Stimulated activated naive B cell treated with anti-CD40 and anti-IgM and Interleukin-4, amounts not matched to agents 10 μg/mL and 1 μg/mL and 100 μg/mL, for 72 hours (primary cell): ENCODE results near the gene CTDSPL.

Experiments
- ATAC-seq, 2 donors: fragments of 150-1000 bp; cut with Tn5 transposase; replicated peaks; 2 replicates each; pipeline ENCODE4 v1.10.0; 2021; ENCODE audit warnings: moderate library complexity in 1 of 2
- DNase-seq: peaks from one replicate; pipeline ENCODE4 v3.0.0; 2021
- H3K27ac Mint-ChIP-seq: one replicate; pipeline ENCODE4 v1.8.0; 2022; ENCODE audit warnings: mild to moderate bottlenecking, mixed read lengths
- H3K27me3 Mint-ChIP-seq, 2 donors: one replicate each; pipeline ENCODE4 v1.8.0; 2022; ENCODE audit warnings: mixed read lengths in 2 of 2
- H3K36me3 Mint-ChIP-seq, 2 donors: one replicate each; pipeline ENCODE4 v1.8.0; 2022; ENCODE audit warnings: mixed read lengths in 2 of 2, mild to moderate bottlenecking in 1 of 2
- H3K4me1 Mint-ChIP-seq, 2 donors: one replicate each; pipeline ENCODE4 v1.8.0; 2022; ENCODE audit warnings: mixed read lengths in 2 of 2, mild to moderate bottlenecking in 1 of 2
- H3K4me3 Mint-ChIP-seq, 2 donors: one replicate each; pipeline ENCODE4 v1.8.0; 2022; ENCODE audit warnings: mild to moderate bottlenecking in 2 of 2, mixed read lengths in 2 of 2, moderate library complexity in 1 of 2
- H3K9me3 Mint-ChIP-seq, 2 donors: one replicate each; pipeline ENCODE4 v1.8.0; 2022; ENCODE audit warnings: mixed read lengths in 2 of 2, mild to moderate bottlenecking in 1 of 2

The CTDSPL gene

DNA sequence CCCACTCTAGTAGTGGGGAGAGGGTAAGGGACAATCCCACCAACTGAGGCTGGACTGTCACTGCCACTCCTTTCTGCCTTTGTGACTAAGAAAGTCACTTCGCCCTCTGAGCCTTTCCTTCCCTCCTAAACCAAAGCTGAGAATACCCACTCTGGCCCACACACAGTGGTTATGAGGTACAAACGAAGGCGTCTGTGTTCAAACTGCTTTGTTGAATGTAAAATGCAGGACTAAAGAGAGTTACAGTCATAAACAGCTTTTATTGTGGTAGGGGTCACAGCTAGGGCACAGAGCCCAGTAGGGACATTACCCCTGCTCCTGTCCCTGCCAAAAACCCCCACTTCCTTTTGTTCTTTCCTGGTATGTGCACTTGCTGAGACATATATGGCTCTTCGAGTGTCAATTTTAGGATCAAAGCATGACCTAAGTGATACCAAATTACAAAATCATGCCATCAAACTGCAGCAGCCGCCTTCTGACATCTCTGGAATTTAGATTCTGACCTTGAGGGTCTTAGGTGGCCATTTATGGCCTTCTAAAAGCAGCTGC lies 45.1 kb downstream of the CTDSPL start:
- no peaks in the 10 kb centered on the region for H3K36me3 Mint-ChIP-seq
- H3K27ac Mint-ChIP-seq = no peak overlapping the region
- no peaks in the 10 kb centered on the region for H3K9me3 Mint-ChIP-seq
- DNase-seq (no peak), ATAC-seq (peak in 1 of 2 donors; percentile 44)
- H3K4me1 Mint-ChIP-seq = peaks cover 7 to 27% of the 10 kb centered on the region in 2 donors
- H3K4me3 Mint-ChIP-seq = no peak overlapping the region
- H3K27me3 Mint-ChIP-seq = peaks cover 6 to 8% of the 10 kb centered on the region in 2 donors

- no peak for DNase-seq
- peak in 1 of 2 donors; percentile 2 for ATAC-seq
- Mint-ChIP-seq H3K9me3 (no peaks in the 10 kb centered on the region), H3K4me1 (peaks cover 10 to 30% of the 10 kb centered on the region in 2 donors), H3K36me3 (no peaks in the 10 kb centered on the region), H3K27ac (peak overlapping the region; percentile 31), H3K27me3 (peaks cover 6 to 8% of the 10 kb centered on the region in 2 donors), H3K4me3 (no peak overlapping the region)
Measured at GRCh38 chr3:37907371-37907770, 45.7 kb downstream of the CTDSPL start.

- H3K36me3 Mint-ChIP-seq = no peaks in the 10 kb centered on the region
- H3K9me3 Mint-ChIP-seq = no peaks in the 10 kb centered on the region
- no peak overlapping the region for H3K27ac Mint-ChIP-seq
- peaks cover 11 to 32% of the 10 kb centered on the region in 2 donors for H3K4me1 Mint-ChIP-seq
- DNase-seq (peak; percentile 11), ATAC-seq (peak; percentile 89 to 95)
- no peak overlapping the region for H3K4me3 Mint-ChIP-seq
- H3K27me3 Mint-ChIP-seq = peaks cover 6 to 8% of the 10 kb centered on the region in 2 donors
Measured at GRCh38 chr3:37907906-37908305, 46.2 kb downstream of the CTDSPL start.

- Mint-ChIP-seq H3K27me3 (peaks cover 6 to 8% of the 10 kb centered on the region in 2 donors), H3K9me3 (no peaks in the 10 kb centered on the region), H3K36me3 (no peaks in the 10 kb centered on the region), H3K27ac (no peak overlapping the region), H3K4me3 (no peak overlapping the region), H3K4me1 (peaks cover 11 to 32% of the 10 kb centered on the region in 2 donors)
- ATAC-seq (no peak), DNase-seq (no peak)
Measured at GRCh38 chr3:37909067-37909911, 47.6 kb downstream of the CTDSPL start.

DNA sequence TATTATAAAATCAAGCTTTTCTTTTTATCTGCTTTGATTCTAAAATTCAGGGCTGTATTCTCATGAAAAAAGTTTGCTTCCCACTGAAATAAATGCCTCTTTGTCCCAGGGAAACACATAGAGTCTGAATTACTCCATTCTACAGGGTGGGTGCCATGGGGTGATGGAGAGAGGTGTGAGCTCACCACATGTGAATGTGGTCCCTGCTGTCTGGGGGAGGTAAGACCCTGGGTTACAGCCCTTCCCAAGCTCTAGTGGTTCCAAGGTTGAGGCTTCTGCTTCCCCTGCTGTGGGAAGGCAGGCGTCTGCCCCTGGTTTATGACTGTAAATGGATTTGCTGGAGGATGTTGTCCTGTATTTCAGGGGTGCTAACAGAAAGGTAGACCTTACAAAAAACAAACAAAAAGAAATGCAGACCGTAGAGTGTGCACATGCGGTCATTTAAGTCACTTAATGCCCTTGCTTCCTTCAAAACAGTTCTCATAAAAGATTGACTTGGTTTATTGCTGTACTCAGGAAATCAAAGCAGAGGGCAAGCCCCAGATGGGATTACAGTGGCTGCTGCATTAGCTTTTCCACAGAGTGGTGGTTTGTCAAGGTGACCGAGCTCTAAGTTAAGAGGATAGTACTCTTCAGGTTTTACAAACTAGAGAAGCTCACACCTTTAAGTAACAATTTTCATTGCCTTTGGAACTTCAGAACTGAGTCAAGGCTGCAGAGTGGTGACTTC lies 49.2 kb downstream of the CTDSPL start:
- Mint-ChIP-seq H3K4me3 (no peak overlapping the region), H3K9me3 (peaks cover 2 to 7% of the 10 kb centered on the region in 2 donors), H3K27ac (no peak overlapping the region), H3K27me3 (peaks cover 6 to 8% of the 10 kb centered on the region in 2 donors), H3K36me3 (no peaks in the 10 kb centered on the region), H3K4me1 (peaks cover 11 to 31% of the 10 kb centered on the region in 2 donors)
- ATAC-seq = no peak
- no peak for DNase-seq

DNA sequence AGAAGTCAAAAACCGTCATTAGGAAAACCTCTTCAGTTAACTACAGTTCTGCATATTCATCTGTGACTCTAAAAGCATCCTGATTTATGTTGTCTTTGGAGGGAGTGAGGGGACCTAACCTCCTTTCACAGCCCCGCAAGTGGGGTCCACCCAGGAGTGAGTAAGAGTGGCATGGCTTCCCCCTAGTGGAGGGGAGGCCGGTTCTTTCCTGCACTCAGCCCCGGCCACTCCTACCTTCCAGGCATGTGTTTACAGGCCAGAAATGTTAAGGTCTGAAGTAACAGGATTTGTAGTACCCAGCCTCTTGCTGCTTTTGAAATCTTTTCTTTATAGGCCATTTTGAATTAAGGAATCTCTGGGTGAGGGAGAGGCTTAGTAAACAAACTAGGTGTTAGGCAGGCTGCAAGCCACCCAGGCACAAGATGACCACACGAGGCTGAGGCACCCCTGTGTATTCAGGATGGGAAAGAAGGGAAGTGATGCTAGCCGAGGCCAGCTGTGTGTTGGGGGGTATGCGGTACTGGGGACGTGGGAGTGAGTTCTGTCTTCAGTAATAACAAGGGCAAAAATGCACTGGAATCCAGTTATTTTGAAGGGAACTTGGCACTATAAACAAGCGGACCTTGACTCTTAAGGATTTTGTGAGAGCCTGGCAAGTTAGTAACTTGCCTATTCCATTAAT lies 50.5 kb downstream of the CTDSPL start:
- no peak overlapping the region for H3K27ac Mint-ChIP-seq
- peaks cover 2 to 7% of the 10 kb centered on the region in 2 donors for H3K9me3 Mint-ChIP-seq
- H3K27me3 Mint-ChIP-seq = peaks cover 4 to 5% of the 10 kb centered on the region in 2 donors
- ATAC-seq (no peak), DNase-seq (no peak)
- H3K4me3 Mint-ChIP-seq = no peak overlapping the region
- H3K4me1 Mint-ChIP-seq = peaks cover 8 to 18% of the 10 kb centered on the region in 2 donors
- H3K36me3 Mint-ChIP-seq = no peaks in the 10 kb centered on the region

- no peak for DNase-seq
- peaks cover 3 to 5% of the 10 kb centered on the region in 2 donors for H3K4me1 Mint-ChIP-seq
- H3K27me3 Mint-ChIP-seq = no peaks in the 10 kb centered on the region
- no peaks in the 10 kb centered on the region for H3K36me3 Mint-ChIP-seq
- H3K4me3 Mint-ChIP-seq = no peak overlapping the region
- peaks cover 2 to 7% of the 10 kb centered on the region in 2 donors for H3K9me3 Mint-ChIP-seq
- H3K27ac Mint-ChIP-seq = no peak overlapping the region
- no peak for ATAC-seq
Measured at GRCh38 chr3:37913522-37913921, 51.8 kb downstream of the CTDSPL start.

- no peak for DNase-seq
- Mint-ChIP-seq H3K27me3 (no peaks in the 10 kb centered on the region), H3K4me3 (no peak overlapping the region), H3K9me3 (peaks cover 2 to 7% of the 10 kb centered on the region in 2 donors), H3K36me3 (no peaks in the 10 kb centered on the region), H3K4me1 (peaks cover 3 to 5% of the 10 kb centered on the region in 2 donors), H3K27ac (no peak overlapping the region)
- ATAC-seq = no peak
Measured at GRCh38 chr3:37916685-37917084, 55.0 kb downstream of the CTDSPL start.

GRCh38 chr3:37918627-37919026 lies 56.9 kb downstream of the CTDSPL start:
- ATAC-seq = no peak
- Mint-ChIP-seq H3K36me3 (no peaks in the 10 kb centered on the region), H3K27ac (no peak overlapping the region), H3K4me1 (peaks cover 0 to 3% of the 10 kb centered on the region in 2 donors), H3K27me3 (no peaks in the 10 kb centered on the region), H3K4me3 (no peak overlapping the region), H3K9me3 (peaks cover 2 to 7% of the 10 kb centered on the region in 2 donors)
- DNase-seq = no peak

DNA sequence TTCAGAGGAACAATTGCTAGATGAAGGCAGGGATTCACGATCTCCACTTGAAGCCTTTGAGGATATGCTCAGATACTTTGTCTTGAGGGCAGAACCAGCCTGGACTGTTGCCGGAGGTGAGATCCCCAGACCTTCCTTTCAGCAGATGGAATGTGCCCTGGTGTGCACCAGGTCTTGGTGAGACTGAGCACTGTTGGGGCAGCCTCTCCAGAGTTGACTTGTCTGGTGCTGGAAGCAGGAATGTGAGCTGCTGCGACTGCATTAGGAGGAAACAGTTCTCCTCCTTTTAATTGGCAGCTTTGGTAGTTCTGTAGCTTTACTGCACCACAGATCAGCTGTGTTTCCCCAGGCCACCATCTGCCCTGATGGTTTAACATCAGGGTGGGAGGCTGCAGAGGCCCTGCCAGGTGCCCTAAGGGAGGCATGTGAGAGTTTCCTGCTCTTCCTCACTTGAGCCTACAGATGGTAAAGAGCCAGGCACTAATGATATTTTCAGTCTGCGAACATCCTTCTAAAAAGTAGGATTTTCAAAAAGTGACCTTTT lies 58.5 kb downstream of the CTDSPL start:
- Mint-ChIP-seq H3K27ac (no peak overlapping the region), H3K27me3 (no peaks in the 10 kb centered on the region), H3K9me3 (peaks cover 2 to 4% of the 10 kb centered on the region in 2 donors), H3K4me3 (no peak overlapping the region), H3K4me1 (peaks cover 0 to 3% of the 10 kb centered on the region in 2 donors), H3K36me3 (no peaks in the 10 kb centered on the region)
- DNase-seq = no peak
- ATAC-seq = no peak

GRCh38 chr3:37921025-37921424 lies 59.3 kb downstream of the CTDSPL start:
- no peak overlapping the region for H3K4me3 Mint-ChIP-seq
- no peaks in the 10 kb centered on the region for H3K9me3 Mint-ChIP-seq
- H3K4me1 Mint-ChIP-seq = peaks cover 0 to 3% of the 10 kb centered on the region in 2 donors
- H3K27me3 Mint-ChIP-seq = no peaks in the 10 kb centered on the region
- no peak overlapping the region for H3K27ac Mint-ChIP-seq
- H3K36me3 Mint-ChIP-seq = no peaks in the 10 kb centered on the region
- DNase-seq (no peak), ATAC-seq (no peak)

GRCh38 chr3:37922721-37923568 lies 61.3 kb downstream of the CTDSPL start:
- H3K4me3 Mint-ChIP-seq = no peak overlapping the region

DNA sequence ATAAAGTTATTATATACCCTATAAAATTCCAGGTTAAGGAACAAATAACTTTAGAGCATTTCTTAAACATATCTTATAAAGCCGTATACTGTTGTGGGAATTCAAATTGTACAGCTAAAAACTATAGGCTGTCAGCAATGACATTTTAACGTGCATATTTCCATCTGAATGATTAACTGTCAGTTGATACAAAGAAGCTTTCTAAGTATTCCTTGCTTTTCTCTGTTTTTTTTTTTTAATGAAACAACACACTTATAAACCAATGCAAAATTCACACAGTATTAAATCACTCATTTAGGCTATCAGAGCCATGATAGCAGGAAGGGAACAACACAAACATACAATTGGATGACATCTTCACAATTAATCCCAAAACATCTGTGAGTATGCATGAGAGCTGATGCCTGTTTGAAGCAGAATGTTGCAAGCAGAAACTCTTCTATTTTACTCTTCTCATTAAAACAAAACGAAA lies 61.9 kb downstream of the CTDSPL start:
- DNase-seq (no peak), ATAC-seq (no peak)
- Mint-ChIP-seq H3K9me3 (no peaks in the 10 kb centered on the region), H3K27ac (no peak overlapping the region), H3K36me3 (no peaks in the 10 kb centered on the region), H3K27me3 (no peaks in the 10 kb centered on the region), H3K4me1 (peaks cover 0 to 3% of the 10 kb centered on the region in 2 donors), H3K4me3 (no peak overlapping the region)

More at GRCh38 chr3:37922721-37923568, 61.3 kb downstream of the CTDSPL start:
- Mint-ChIP-seq H3K27me3 (no peaks in the 10 kb centered on the region), H3K27ac (peak overlapping the region; percentile 3), H3K9me3 (no peaks in the 10 kb centered on the region), H3K36me3 (no peaks in the 10 kb centered on the region), H3K4me1 (peaks cover 0 to 3% of the 10 kb centered on the region in 2 donors)
- ATAC-seq (peak in 1 of 2 donors; percentile 16), DNase-seq (no peak)
